Fibroblast of skin of left quadriceps (primary cell): ENCODE results near the gene PYDC1.
"Not testable (repeated sequence)": the region's sequence is repeated elsewhere in the genome, so short reads cannot be mapped to it uniquely, and the experiment has no call there.

Experiments
- DNase-seq, 2 experiments: peaks; one replicate each; pipeline ENCODE4 v3.0.0-alpha.2; 2013; ENCODE audit warnings: low read depth in 2 of 2

PYDC1 gene

DNA sequence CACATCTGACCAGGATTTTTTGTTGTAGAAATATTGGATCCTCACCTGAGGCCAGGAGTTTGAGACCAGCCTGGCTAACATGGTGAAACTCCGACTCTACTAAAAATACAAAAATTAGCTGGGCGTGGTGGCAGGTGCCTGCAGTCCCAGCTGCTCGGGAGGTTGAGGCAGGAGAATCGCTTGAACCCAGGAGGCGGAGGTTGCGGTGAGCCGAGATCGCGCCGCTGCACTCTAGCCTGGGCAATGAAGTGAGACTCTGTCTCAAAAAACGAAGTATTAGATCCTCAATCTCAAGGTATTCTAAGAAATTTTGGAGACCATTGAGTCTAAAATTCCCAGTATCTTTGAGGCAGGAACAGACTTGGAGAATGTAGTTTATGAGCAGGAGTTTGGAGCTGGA is 21.1 kb downstream of the PYDC1 start:
- DNase-seq = not testable (repeated sequence)

DNA sequence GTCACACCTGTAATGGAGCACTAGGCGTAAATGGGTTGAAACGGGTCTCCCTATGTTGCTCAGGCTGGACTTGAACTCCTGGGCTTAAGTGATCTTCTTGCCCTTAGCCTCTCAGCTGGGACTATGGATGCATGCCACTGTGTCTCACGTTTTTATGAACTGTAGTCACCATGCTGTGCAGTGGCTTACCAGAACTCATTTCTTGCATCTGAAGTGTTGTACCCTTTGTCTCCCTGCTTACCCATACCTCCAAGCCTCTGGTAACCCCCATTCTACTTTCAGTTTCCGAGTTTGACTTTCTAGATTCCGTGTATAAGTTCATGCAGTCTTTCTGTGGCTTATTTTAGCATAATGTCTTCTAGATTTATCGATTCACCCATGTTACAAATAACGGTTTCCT is 22.0 kb downstream of the PYDC1 start:
- no peak for DNase-seq

GRCh38 chr16:31193874-31194273 is 23.1 kb downstream of the PYDC1 start:
- DNase-seq = no peak

- DNase-seq = no peak
Observed at GRCh38 chr16:31192856-31193642, 23.9 kb downstream of the PYDC1 start.

DNA sequence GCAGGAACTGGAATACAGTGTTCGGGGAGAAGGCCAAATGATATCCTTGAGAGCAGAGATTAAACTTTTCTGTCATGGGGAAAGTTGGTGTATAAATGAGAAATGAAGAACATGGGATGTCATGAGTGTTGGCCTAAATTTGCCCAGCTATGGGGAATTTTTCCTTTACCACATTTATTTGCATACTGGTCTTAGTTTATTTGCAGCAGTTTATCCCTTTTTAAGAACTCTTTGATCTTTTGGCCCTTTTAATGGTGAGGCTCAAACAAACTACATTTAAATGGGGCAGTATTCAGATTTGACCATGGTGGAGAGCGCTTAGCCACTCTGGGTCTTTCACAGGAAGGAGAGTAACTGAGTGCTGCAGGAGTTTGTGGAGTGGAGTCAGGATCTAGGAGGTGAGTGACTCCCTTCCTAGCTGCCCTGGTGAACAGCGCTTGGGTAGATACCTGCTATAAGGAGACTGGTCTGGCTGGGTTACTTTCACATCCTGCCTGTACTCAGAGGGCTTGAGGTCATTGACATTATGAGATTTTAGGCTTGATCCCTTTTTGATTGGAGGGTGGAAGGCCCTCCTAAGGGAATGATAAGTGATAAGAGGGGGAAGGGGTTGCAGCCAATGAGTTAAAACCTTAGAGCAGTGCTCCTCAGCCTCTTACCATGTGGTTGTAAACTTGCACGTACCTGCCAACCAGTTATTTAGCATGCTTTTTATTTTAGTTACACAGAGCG is 25.1 kb downstream of the PYDC1 start:
- DNase-seq = no peak

DNA sequence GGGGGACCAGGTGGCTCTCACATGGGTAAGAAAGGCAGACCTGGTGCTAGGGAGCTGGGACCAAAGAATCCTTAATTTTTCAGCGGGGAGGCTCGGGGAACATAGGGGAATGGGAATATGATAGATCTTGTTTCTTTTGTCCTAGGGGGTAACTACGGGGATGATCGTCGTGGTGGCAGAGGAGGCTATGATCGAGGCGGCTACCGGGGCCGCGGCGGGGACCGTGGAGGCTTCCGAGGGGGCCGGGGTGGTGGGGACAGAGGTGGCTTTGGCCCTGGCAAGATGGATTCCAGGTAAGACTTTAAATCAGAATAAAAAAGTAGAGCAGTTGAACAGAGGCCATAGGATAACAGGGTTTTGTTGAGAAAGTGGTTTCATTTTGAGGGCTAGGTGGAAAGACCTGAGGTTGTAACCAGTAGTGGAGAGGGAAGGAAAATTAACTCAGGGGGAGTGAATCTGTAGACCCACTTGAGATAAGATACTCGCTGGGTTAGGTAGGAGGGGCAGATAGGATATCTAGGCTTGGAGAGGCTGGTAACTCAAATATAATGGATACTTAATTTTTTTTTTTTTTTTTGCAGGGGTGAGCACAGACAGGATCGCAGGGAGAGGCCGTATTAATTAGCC is 26.0 kb downstream of the PYDC1 start:
- DNase-seq = no peak

DNA sequence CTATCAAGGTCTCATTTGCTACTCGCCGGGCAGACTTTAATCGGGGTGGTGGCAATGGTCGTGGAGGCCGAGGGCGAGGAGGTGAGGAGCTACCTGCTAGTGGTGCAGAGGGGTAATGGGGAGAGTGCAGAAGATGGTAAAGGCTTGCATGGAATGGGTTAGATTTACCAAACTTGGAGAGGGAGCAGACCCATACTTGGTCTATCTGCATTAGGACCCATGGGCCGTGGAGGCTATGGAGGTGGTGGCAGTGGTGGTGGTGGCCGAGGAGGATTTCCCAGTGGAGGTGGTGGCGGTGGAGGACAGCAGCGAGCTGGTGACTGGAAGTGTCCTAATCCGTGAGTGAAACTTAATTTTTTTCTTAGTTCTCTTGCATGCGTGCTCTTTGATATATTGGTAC is 26.9 kb downstream of the PYDC1 start:
- no peak for DNase-seq

GRCh38 chr16:31189412-31189778 is 27.5 kb downstream of the PYDC1 start:
- DNase-seq = no peak

GRCh38 chr16:31188450-31189411 is 28.2 kb downstream of the PYDC1 start:
- no peak for DNase-seq

DNA sequence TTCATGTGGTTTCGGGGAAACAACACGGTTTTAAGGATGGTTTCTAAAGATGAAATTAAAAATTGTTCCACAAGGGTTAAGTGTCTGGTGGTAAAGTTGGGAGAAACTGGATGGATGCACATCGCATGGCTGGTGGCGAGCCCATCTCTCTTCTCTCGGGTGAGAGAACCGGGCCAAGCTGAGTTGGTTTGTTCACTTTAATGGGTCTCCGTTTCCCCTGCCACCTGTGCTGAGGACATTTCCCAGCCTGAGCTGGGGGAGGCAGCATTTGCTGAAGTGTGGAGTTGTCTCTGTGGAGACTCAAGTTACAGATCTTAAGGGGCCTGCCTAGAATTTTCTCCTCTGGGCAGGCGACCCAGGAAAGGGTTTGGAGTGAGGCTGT is 29.1 kb downstream of the PYDC1 start:
- DNase-seq = no peak

GRCh38 chr16:31186930-31187807 is 29.8 kb downstream of the PYDC1 start:
- DNase-seq = no peak

GRCh38 chr16:31186176-31186575 is 30.8 kb downstream of the PYDC1 start:
- DNase-seq = no peak

DNA sequence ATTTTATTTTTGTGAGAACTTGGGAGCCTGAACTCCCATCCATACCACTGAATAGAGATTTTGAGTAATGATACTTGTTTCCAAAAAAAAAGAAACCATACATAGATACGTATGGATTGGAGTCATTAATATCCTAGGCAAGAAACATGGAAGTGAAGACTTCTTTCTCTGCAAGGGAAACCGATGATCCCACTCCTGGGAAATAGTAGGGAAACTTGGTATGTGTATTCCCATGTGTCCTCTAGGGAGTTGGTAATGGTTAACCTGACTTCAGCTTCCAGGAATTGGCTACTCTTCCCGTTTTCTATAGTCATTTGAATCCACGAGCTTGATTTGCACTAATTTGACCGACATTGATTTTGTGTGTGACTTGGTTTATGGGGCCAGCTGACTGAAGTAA is 31.6 kb downstream of the PYDC1 start:
- no peak for DNase-seq

DNA sequence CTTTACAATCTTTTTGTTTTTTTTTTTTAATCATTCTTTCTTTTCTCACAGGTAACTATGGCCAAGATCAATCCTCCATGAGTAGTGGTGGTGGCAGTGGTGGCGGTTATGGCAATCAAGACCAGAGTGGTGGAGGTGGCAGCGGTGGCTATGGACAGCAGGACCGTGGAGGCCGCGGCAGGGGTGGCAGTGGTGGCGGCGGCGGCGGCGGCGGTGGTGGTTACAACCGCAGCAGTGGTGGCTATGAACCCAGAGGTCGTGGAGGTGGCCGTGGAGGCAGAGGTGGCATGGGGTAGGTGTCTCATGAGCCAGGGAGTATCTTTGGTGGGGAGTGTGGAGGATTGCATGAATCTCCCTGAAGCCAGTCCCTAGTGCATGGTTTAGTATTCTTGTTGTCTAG is 32.0 kb downstream of the PYDC1 start:
- DNase-seq = no peak

GRCh38 chr16:31183432-31184428 is 33.2 kb downstream of the PYDC1 start:
- no peak for DNase-seq

GRCh38 chr16:31182391-31182790 is 34.5 kb downstream of the PYDC1 start:
- no peak for DNase-seq

DNA sequence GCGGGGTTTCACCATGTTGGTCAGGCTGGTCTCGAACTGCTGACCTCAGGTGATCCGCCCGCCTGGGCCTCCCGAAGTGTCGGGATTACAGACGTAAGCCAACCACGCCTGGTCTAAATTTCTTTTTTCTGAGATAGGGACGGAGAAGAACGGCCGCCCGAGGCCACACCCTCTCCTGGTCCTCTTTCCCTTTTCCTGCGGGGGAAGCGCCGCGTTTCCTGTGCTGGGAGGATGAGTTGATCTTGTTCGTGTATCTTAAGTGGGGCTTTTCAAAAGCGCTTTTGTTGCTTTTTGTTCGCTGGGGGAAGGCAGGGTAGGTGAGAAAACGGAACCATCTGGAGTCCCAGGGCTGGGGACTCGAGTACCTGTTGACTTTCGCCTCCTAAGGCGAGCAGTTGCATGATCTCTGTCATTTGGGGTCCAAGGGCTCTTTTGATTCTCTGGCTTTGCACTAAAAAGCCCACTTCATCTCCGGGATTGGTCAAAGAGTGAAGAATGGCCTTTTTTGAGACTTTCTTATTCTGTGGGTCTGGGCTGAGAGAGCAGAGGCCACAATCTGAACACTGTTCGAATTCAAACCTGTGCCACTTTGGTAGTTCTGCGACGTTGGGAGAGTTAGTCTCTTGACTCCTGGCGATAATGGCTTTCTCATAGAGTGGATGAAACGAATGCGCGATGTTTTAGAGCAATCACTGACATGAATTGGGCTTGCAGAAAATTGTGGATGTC is 35.7 kb downstream of the PYDC1 start:
- DNase-seq = no peak

DNA sequence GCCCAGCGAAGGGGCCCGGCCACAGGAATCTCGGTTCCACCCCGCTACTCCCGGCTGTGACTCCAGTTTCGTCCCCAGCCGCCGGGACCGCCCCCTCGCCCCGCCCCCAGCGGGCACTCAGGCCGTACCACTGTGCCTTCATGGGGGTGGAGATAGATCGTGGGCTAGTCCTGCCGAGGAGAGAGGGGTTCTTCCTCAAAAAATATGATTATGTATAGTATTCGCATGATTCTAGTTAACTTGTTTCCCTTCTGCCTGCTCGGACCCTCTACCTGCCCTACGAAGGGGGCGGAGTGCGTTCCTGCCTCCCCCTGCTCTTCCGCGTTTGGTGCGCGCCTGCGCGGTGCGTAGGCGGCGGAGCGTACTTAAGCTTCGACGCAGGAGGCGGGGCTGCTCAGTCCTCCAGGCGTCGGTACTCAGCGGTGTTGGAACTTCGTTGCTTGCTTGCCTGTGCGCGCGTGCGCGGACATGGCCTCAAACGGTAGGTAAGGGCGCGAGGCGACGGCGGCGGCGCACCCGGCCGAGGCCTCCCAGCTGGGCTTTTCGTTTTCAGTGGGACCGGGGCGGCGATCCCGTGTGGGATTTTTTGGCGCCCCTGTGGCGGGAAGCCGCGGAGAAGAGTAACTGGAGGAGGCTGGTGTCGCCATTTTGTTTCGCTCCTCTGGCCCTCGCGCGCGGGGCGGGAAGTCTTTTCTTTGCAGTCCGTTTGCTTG is 37.0 kb downstream of the PYDC1 start, which contains the start of gene FUS:
Gene FUS, plus strand, starts transcription at position 393 of the 713 bp plus-strand sequence. Its CDS starts 76 bp downstream, at position 469.
- DNase-seq = peak; percentile 71 to 75
